HG03060 (cell line): ENCODE measurements around the gene IL1A.

Experiments used
- ATAC-seq: cut with Tn5 transposase; IDR thresholded peaks from one replicate; pipeline ENCODE4 v1.9.1; 2021; ENCODE audit warnings: low read depth, moderate number of reproducible peaks; ENCODE audit not compliant: unreplicated experiment

IL1A gene

DNA sequence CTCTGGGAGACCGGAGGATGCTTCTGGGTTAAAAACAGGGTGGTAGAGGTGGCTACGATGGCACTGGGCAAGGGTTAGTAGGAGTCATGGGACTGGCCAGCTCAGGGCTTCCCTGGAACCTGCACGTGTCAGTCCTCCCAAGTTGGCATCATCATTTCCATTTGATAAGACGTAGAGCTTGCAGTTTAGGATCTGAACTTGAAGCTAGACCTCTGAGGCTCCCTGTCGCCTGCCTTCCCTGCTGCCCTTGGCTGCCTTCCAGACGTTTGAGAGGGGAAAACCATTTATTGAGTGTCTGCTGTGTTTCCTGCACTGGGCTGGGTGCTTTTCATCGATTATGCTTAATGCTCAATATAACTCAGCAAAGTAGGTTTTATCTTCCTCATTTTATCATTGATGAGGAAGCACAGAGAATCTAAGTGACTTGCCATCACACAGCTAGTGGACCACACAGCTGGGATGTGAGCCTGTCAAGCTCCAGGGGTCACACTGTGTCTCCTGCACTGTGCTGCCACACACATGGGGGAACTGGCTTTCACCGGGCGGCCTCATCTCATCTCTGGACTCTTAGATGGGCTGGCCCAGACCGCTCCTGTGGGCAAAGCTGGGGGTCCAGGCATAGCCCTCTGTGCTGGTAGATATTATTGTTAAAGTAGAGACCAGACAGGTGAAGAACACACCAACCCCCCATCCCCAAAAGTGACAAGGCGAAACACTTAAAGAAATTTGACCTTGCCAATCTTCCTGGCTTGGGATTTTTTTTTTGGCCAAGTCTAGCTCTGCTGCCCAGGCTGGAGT lies 55.7 kb downstream of the IL1A start:
- ATAC-seq = no peak

DNA sequence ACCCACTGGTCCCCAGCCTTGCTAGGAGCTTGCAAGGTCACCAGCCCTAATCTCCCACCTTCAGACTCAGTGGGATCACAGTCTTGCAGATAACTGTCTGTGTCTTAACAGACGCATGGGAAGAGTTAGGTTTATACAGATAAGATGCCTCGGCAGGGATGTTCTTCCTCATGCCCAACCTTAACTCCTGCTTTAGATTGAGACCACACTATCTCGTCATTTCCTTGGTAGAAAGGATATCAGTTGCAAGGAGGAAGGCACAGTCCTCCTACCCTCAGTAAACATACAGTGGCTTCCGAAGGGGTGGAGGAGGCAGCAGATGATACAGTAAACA lies 56.3 kb downstream of the IL1A start:
- ATAC-seq = no peak

DNA sequence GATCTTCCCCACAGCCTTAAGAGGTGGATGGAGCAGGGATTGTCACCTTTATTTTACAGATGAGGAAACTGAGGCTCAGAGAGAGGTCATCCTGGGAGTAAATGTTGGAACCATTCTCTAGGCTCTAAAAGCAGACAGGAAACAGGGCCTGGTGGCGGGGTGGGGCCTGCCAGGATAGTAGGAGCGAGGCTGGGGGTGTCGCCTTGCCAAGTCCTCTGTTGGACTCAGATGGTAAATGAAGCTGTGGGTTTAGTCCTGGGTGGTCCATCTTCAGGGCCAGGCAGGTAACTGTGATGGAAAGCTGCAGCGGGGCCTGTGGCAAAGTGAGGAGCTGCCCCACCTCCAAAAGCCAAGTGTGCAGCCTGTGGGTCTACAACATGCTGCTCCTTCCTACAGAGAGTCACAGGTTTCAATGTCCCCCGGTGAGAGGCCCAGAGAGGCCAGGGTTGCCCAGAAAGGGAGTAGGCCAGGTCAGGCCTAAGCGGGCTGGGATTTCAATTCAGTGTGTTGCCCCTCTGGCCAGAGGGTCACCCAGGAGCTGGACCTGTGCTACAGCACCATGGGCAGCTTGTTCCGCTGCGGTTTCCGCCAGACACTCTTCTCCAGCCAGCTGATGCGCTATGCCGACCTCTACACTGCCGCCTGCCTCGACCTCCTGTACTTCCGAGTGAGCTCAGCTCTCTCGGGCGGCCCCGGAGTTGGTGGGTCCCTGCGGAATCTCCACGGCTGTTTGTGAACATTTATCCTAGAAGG lies 56.8 kb downstream of the IL1A start:
- ATAC-seq = no peak

DNA sequence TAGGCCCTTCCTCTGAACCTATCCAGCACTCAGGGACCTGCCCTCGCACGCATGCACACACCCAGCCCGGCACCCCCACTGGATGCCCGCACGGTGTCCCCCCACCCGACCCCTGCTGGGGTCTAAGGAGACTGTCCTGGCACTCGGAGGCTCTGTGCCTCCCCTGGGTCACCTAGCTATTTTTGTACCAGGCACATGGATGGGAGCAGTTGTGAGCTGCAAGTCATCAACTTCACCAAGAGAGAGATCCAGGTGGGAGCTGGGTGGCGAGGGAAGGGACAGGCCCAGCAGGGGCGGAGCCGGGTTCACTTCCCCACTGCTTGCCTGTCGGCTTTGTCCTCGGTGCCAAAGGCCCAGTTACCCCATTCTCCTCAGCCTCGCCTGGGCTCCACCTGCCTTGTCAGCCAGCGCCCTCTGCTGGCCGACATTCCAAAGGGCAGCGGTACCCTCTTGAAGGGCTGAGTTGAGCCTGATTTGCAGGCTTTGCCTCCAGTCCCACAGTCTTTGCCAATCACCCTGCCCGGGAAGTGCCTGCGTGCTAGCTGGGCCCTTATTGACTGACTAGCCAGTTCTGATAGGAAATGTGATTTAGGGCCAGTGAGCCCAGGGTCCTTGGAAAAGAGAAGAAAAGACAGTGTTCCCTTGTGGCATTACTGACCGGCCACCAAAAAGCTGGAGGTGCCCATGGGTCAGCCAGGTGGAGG lies 57.7 kb downstream of the IL1A start:
- peak; percentile 40 for ATAC-seq

DNA sequence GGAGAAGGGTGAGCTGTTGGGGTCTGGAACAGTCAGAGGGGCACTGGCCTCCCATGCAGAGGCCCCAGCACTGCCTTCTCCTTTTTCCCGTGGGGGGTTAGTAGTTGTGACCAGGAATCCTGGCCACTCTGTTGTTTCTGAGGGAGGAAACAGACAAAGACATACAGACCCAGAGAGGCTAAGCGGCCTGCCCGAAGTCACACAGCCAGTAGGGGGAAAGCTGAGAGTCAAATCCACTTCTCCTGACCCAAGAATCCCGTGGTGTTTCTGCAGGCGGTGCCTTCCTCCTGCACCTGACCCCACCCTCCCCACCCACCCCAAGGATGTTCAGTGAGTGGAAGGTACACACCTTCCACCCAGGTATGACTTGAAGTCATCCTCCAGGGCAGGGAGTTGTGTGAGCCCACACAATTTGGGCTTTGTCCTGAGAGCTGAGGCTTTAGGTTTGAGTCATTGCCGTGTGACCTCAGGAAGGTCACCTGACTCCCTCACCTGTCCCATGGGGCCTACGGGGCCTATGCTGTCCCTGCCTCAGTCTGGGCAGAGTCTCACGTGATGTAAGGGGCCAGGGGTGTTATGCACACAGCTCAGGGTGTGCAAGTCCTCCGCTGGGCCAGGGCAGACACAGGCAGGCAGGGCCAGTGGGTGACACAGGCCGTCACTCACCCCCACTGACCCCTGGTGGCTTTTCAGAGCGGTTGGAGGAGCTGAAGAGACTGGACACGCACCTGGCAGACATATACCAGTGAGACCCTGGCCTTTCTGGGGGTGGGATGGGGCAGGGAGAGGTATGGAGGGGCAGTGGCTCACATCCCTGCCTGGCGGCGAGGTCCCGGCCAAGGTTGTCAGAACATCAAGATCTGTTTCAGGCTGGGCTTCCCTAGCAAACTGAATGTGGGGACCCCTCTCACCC lies 58.5 kb downstream of the IL1A start:
- ATAC-seq = peak; percentile 50

DNA sequence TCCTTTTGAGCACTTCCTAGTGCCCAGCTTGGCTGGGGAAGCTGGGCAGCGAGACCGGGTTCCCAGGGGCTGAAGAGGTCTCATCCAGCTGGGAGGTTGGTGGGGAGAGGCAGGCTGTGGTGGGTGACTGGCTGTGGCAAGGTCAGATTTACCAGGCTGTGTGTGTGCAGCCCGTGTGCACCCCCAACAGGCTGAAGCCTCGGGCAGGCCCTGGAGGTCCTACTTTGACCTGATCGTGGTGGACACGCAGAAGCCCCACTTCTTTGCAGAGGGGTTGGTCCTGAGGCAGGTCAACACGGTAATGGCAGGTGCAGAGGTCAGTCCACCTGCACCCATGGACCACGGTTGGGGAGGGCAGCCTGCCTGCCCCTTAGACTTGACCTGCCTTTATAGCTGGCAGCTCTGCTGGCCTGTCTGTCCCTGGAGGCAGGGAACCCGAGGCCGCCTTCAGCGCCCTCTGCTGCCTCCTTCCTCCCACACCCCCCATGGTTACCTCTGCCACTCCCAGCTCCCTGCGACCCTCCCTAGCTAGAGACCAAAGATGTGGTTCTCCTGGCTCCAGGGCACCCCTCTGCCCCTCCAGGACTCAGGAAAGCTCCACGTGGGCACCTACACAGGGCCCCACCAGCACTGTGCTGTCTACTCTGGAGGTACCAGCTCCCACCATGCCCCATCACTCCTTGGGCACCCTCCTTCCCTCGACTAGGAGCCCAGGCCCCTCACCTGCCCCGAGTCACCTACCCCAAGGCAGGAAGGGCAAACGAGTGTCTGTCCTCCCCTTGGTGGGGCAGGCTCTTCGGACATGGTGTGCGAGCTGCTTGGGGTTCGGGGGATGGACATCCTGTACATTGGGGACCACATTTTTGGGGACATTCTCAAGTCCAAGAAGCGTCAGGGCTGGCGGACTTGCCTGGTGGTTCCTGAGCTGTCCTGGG lies 59.4 kb downstream of the IL1A start:
- ATAC-seq = no peak

DNA sequence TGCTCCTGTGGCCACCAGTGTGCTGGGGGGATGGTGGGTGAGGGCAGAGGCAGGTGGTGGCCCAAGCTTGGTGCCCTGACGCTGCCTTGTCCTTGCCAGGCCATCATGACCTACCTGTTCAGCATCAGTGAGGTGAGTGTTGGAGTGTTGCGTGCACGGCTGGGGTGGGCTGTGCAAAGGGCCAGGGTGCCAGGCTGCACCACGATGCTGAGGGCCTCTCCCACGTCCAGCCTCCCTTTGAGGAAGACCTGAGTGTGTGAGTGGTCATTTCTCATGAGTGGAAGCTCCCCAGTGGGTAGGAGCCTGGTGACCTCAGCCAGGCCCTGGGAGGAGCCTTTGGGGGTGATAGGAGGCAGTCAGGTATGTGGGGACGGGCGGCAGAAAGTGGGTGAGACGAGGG lies 60.3 kb downstream of the IL1A start:
- no peak for ATAC-seq
